HG03354 (cell line): ENCODE results near the gene PRDM13.
A peak's percentile ranks its signal among the peaks of the same experiment; 100 is the strongest.
"Not testable (repeated sequence)": the region's sequence is repeated elsewhere in the genome, so short reads cannot be mapped to it uniquely, and the experiment has no call there.

Experiments used
- ATAC-seq: cut with Tn5 transposase; IDR thresholded peaks from one replicate; pipeline ENCODE4 v1.9.1; 2021; ENCODE audit warnings: mild to moderate bottlenecking; ENCODE audit not compliant: unreplicated experiment, poor library complexity, severe bottlenecking

Gene PRDM13

DNA sequence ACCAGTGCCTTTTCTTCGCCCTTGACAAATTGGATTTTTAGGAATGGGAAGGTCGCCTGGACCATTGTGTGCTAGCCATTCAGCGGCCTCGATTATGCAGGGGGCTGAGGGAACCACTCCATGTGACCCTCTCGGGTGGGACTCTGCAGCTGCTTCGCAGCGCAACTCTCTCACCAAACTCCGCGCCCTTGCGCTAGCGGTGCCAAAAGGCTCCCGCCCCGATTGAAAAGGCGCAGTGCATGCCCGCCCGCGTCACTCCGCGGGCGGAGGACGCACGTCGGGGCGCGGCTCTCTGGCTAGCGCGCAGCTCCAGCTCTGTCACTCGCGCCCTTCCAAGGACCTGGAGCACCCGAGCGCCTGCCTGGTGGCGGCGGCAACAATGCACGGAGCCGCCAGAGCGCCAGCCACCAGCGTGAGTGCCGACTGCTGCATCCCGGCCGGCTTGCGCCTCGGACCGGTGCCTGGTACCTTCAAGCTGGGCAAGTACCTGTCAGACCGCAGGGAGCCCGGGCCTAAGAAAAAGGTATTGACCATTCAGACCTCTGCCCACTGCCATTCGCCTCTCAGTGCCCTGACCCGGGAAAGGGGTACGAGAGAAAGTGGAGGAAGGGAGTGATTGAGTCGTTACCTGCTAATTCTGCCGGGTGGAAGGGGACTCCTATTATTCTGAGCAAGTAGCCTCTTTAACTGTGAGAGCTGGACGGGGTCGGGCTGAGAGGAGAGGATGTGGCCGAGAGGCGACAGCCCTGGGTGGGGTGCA is at the start of gene PRDM13:
Gene PRDM13, plus strand, starts transcription at position 178 of the 760 bp plus-strand sequence. Its CDS starts 202 bp downstream, at position 380.
- ATAC-seq: no peak

DNA sequence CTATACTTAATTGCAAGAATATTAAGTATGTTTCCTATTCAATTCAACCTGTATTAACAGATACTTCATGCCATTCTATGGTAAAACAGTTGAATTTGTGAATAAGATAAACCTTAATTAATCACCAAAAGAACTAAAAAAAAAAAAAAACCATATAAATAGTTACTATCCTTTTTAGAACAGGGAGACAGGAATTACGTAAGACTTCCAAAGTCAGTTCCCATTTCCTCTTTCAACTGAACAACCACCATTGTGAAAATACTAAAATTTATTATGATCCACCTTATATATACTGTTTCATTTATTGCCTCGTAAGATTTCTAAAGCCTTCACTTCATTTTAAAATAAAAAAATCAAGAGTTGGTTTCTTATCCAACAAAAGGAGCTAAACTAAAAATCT is 47.6 kb upstream of the PRDM13 start:
- no peak for ATAC-seq

DNA sequence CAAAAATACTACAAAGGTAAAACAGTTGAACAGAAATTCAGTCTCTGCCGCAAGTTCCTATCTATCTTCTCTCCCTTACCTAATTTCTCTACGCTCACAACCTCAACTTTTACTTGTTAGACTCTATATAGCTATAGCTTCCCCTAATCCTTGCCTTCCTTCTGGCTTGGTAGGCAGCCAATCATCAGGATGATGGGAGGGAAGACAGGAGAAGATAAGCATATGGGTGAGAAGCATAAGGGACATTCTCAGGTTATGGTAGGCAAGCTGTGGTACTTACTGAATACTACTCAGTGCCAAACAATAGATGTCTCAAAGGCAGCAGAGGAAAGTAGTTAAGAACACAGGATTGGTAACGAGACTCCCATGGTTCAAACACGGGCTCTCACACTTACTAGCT is 46.0 kb upstream of the PRDM13 start:
- no peak for ATAC-seq

DNA sequence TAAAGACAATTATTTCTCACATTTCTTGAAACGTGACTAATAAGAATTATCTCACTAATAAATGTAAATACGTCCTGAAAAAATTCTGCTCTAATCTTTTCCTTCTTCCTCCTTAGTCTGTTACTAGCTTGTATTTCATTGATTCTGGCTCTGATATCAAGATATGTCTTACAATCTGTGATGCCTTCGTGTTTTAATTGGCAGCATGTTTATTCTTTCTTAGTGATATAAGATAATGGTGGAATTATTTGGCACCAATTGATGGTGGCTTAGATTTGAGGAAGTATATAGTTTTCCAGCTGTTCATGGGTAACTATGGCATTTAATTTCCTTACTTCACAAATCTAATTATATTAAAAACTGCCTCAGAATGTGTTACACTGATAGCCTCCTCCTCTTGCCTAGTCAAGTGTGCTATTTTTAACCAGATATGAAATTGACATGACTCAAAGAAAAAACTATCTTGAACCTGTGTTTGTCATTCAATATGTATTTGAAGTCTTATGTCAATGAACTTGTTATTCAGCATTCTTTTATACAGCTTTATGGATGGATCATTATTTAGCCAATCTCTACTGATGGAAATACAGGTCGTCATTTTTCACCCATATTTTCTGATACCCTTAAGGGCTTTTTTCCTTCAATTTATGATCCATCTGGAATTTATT is 43.4 kb upstream of the PRDM13 start:
- ATAC-seq: no peak

DNA sequence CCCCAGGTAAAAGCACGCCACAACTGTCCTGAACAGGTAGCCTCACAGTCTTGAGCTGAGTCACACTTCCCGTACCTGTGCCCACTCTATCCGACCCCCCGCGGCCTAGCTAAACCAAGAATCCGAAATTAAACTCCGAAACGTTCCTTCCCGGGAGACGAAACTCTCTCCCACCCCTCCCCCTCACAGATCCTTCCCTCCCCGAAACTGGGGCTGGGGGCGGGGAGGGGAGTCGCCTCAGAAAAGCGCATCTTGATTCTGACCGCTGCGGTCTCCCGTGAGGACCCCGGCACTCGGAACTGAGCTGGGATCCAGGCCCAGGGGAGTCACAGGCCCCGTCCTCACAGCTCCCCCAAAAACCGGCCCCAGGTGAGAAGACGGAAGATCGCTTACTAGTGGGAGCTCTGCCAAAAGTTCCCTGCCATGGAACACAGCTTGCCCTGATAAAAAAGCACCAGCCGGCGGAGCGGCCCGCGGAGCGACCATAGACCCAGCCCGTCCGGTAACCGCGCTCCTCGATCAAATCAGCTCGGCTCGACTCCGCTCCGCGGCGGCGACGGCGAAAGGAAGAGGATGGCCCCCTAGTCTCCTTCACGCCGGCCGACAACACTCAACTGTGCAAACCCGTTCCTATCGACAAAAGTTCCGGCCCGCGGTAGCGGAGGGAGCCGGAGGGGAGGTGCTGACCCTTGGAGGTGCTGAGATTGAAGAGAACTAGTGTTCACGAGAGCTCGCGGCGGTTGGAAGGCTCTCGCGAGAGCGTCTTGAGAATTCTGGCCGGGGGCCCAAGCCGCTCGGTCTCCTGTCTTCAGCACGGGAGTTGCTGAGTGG is 38.3 kb upstream of the PRDM13 start, which contains the start of gene CCNC:
Gene CCNC, minus strand, starts transcription at position 558 of the 831 bp plus-strand sequence. Its CDS starts 133 bp downstream, at position 425.
- ATAC-seq: peak; percentile 99

DNA sequence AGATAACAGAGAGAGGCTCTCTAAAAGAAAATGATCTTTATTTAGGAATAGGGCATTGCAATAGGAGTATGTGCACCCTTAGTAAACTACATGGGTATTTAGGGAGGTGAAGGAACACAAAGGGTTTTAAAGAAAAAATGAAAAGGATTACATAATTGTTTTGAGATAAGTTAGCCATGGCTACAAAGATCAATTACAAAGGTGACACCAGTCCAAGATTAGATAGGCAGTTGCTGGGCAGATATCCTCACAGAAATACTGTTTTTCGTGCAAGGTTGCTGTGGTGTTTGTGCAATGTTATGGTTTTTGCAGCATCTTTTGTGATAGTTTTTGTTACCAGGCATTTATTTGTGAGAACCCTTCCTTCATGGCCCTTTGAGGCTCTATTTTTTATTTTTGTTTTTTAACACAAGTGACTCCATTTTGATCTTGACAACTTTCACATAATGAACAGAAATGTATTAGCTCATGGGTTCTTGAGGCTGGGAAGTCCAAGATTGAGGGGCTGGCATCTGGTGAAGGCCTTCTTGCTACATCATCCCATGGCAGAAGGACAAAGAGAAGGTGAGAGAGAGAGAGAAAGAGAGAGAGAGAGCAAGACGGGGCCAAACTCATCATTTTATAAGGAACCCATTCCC is 32.5 kb upstream of the PRDM13 start:
- ATAC-seq: no peak

DNA sequence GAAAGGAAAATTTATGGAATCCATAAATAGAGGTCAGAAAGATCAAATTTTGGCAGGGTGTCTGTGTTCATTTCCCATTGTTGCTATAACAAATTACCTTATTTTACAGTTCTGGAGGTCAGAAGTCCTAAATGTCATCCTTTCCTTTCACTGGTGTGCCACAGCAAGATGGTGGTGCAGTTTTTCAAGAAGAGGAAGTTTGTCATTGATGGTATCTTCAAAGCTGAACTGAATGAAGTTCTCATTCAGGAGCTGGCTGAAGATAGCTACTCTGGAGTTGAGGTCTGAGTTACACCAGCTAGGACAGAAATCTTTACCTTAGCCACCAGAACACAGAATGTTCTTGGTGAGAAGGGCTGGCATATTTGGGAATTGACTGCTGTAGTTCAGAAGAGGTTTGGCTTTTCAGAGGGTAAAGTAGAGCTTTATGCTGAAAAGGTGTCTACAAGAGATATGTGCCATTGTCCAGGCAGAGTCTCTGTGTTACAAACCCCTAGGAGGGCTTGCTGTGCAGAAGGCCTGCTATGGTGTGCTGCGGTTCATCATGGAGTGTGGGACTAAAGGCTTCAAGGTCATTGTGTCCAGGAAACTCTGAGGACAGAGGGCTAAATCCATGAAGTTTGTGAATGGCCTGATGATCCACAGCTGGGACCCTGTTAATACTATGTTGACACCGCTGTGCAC is 30.9 kb upstream of the PRDM13 start:
- ATAC-seq: no peak

DNA sequence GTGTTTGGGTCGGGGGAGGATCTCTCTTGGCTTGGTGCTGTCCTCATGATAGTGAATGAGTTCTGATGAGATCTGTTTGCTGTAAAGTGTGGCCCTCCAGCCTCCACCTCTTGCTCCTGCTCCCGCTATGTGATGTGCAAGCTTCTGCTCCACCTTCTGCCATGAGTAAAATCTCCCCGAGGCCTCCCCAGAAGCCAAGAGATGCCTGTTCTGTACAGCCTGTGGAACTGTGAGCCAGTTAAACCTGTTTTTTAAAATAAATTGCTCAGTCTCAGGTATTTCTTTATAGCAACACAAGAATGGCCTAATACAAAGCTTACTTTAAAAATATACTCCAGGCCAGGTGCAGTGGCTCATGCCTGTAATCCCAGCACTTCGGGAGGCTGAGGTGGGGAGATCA is 26.9 kb upstream of the PRDM13 start:
- no peak for ATAC-seq

DNA sequence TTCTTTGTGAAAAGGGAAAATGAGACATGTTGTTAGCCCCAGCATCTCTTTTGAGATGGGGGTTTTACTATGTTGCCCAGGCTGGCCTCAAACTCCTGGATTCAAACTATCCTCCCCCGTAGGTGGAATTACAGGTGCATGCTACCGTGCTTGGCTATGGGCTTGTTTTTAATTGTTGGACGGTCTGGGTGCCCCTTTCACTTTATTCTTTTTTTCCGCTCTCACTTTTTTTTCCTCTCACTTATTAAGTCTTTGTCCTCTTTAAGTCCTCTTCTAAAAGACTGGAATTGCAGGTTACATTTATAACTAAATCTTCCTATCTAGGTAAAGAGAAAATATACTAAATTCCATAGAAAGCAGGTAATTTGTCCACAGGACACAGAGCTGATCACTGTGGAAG is 18.8 kb upstream of the PRDM13 start:
- ATAC-seq: no peak

DNA sequence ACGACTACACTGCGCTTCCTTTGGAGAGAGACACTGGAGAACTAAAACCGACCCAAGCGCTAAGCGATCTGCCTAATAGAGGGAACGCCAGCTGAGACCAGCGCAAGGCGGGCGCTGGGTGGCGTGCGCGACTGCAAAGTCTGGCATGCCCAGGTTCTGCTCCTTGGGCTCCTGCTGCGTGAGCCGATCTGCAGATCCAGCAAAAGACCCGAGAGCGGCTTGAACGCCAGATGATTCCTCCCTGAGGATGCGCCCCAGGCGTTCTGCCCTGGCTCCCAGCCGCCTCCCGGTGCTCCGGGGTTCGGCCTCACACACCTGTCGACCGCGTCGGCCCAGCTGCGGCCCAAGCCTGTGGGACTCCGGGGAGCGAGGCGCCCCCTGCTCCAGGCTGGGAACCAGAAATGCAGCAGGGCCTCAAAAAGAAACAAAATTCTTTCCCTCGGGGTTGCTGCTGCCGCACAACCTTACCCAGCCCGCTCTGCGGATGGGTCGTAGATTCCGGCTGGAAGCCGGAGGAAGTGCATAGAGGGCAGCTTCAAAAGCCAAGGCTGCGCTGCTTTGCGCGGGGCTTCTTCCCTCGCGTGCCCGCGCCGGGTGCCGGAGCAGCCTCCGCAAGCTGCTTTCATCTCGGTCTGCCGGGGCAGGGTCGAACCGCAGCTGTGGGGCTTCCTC is 17.9 kb upstream of the PRDM13 start:
- ATAC-seq: peak; percentile 93

DNA sequence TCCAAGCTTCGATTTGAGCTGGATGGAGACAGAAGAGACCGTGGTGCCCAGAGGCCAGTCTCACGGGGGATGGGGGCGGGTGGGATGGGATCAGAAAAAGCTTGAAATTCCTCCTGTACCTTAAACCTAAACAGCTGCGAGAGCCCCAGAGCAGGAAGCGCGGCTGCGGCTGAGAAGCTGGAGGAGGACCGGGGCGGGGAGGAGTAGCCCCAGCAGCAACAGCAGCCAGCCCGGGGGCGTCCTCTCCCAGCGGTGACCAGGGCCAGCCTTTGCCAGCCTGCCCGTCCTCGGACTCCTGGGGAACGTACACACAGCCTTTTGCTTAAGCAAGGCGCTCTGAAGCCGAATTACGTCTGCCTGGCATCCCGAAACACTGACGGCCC is 17.4 kb upstream of the PRDM13 start:
- ATAC-seq: peak; percentile 21

DNA sequence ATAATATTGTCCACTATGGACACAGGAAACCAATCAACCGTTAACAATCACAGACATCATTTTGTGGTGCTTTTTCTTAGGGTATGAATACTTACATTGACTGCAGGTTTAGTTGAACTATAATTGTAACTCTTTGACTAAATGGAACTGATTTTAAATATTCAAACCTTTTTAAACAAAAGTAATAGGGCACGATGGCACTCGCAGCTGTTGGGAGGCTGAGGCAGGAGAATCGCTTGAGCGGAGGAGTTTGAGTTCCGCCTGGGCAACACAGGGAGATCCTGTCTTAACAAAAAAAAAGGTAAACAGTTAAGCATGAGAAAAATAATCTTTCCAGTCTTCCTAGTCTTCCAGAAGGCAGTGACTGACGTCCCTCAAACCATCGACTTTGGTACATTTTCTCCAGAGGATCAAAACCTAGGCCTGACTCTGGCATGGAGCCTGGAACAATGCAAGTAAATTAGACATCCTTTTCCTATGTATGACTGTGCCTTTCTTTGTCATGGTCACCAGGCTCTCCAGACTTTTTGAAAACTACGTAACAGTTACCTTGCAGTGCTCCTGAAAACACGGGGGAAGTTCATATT is 16.6 kb upstream of the PRDM13 start:
- ATAC-seq: no peak

DNA sequence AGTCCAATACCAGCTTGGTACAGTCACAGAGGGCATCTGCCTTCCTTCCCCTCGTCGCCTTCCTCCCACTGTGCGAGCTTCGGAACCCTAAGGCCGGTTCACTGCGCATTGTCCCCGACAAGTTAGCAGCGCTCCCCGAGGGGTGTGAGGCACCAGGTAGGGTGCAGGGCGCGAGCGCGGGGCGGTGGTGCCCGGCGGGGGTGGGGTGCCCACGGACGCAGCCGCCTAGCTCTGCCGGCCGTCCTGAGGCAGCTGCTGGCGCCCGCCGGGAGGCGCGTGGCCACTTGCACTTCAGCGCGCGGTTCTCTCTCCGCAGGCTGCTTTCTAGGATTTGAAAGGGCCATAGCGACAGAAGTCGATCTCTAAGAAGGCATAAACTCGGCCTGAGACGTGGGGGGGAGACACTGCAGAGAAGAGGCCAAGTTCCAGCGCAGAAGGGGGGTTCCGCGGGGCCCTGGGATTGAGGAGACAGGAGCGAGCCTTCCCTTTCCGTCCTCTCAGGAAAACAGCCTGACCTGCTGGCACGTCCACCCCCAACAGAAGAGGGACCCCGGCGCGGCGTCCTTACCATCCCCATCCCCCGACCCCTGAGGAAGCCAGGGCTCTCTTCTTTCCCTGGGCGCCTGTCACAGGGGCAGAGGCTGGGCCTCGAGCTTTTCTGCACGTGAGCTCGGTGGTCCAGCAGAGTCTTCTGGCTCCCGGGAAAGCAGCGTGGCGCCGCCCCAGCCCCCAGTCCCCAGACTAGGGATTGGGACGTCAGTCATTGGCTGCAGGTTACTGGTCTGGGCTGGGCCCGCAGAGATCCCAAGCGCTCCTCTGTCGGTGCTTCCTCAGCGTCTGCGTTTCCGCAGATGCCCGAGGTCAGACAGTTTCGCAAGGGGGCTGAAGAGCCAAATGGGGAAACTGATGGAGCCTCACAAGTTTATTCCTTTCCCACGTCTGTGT is 15.6 kb upstream of the PRDM13 start:
- ATAC-seq: no peak

DNA sequence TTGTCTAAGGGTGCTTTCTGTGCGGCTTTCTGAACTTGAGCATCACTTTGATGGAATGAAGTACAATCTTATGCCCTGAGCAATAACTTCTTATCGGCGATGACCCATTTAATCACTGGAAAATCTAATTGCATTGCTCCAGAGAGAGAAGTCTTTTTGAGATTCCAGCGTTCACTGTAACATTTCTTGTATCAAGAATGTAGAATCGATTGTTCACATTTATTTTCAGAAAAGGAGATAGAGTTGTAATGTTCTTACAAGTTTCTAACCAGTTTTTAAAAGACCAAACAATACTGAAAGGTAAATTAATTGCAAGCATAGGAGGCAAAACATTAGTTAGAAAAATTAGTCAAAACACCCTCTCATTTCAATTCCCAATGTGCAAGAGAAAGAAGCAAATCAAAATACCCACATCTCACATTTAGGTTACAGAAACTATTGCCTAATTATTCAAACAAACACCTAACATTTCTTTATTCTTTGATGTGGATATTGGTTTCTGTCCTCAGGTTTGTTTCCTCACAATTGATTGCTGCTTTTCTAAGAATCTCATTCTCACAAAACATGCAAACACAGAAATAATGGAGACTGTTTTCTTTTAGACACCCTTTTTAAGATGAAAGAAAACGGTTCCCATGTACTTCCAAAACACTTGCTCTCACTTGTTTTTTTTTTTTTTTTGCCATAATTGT is 14.8 kb upstream of the PRDM13 start:
- ATAC-seq: no peak

DNA sequence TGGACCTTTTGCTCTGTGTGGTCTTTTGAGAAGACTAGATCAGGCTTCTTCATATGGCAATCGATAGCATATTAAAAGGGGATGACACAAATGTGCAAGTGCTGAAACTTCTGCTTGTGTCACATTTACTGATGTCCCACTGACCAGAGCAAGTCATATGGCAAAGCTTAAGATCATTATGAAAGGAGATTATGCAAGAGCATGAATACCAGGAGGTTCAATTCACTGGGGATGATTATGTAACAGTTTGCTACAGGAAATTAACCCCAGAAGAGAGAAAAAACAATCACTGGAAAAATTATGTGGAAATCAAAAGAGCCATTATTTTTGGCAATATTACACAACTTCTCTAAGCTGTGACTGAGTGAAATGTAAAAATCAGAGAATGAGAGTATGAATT is 13.7 kb upstream of the PRDM13 start:
- ATAC-seq: no peak

DNA sequence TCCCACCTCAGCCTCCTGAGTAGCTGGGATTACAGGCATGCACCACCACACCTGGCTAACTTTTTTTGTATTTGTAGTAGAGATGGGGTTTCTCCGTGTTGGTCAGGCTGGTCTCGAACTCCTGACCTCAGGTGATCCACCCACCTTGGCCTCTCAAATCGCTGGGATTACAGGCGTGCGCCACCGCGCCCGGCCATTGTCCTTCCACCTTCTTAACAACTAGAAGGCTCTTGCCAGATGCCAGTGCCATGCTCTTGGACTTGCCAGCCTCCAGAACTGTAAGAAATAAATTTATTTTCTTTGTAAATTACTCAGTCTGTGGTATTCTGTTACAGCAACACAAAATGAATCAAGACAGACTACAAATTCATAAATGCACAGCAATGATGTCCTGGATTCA is 11.9 kb upstream of the PRDM13 start:
- not testable (repeated sequence) for ATAC-seq
